Activated CD4-positive, alpha-beta T cell treated with anti-CD3 and anti-CD28 coated beads, Interleukin-2, Interleukin-6, amounts not matched to agents 100 ng/mL and 50 ng/mL, durations not matched to agents 16 hours and 8 hours (primary cell): ENCODE data around the gene LAPTM4A.

Experiments used
- DNase-seq: peaks from one replicate; pipeline ENCODE4 v3.0.0-alpha.2; 2020

Gene LAPTM4A

GRCh38 chr2:20016346-20016745 lies 35.1 kb downstream of the LAPTM4A start:
- DNase-seq: no peak

GRCh38 chr2:20015482-20016083 lies 35.8 kb downstream of the LAPTM4A start:
- peak; percentile 27 for DNase-seq

- DNase-seq: no peak
Observed at GRCh38 chr2:20013126-20013849, 38.1 kb downstream of the LAPTM4A start.

GRCh38 chr2:20012282-20013125 lies 38.9 kb downstream of the LAPTM4A start, which contains the start of gene MATN3:
MATN3 (minus strand) TSS chr2:20012668; CDS start chr2:20012631, 37 bp downstream.
- DNase-seq: no peak

- no peak for DNase-seq
Observed at GRCh38 chr2:20012032-20012281, 39.5 kb downstream of the LAPTM4A start.

DNA sequence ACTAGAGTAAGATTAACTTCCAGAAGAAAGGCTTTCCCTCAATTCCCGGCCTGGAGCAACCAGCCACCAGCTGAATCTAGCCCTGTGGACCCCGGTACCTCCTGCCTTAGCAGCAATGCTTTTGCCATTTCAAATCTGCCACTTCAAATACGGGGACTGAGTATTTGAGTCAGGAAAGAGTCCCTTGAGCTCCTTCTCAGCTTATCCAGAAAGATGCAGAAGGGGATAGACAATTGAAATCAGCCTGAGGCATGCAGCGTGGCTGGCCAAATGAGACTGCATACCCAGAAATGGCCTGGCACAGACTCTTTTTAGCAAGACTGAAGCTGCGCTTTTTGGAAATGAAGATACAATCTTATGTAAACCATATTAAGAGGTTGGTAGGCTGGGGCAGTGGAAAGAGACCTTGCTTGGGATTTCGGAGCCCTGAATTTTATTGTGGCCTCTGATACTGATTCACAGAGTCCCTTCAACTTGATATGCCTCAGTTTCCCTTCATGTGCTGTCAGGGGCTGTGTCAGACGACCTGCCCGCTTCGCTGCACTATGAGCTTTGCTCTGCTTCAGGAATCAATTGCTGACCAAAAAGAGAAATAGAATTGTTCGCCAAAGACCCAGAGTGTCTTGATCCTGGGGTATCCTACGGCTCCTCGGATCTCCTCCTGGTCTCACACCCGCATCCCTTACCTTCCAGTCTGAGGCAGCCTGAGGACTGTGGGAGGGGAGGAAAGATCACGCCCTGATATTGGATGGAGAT lies 40.0 kb downstream of the LAPTM4A start:
- DNase-seq: no peak

DNA sequence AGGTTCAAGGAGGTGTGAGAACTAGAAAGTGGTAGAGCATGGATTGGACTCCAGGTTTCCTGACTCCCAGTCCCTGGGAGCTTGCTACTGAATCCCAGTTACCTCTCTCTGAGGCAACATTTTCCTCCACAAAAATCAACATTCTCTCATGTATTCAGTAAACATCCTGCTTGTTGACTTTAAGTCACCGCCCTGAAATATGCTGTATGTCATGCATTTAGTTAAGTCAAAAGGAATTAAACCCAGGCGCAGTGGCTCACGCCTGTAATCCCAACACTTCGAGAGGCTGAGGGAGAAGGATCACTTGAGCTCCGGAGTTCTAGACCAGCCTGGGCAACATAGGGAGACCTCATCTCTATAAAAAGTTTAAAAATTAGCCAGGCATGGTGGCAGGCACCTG lies 42.7 kb downstream of the LAPTM4A start:
- DNase-seq: no peak

GRCh38 chr2:20005891-20006470 lies 45.4 kb downstream of the LAPTM4A start:
- DNase-seq: no peak

DNA sequence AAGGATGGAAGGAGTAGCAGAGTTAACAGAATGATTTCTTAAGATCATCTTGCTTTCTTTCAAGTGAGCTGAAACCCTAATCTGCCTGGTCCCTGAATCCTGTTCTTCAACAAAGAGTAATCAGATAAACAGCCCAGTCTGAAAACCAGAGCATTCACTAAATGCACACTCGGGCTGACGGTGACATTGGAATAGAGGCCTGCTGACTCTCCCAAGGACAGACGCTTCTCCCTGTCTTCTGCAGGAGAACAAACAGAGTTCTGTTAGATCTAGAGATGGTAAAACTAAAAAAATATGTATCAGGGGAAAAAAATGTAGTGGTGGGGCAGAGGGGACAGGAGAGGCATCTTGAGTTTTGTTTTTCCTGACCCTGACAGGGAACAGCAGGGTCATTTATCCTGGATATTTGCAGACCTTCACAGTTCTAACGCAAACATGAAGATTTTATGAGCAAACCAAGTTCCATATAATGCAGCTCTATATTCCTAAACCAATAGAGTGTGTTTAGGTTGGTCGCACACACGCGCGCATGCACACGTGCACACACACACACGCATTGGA lies 46.3 kb downstream of the LAPTM4A start:
- no peak for DNase-seq

- no peak for DNase-seq
Observed at GRCh38 chr2:20001361-20001863, 50.0 kb downstream of the LAPTM4A start.

GRCh38 chr2:19993731-19994130 lies 57.7 kb downstream of the LAPTM4A start:
- DNase-seq: no peak

GRCh38 chr2:19991895-19992294 lies 59.5 kb downstream of the LAPTM4A start:
- DNase-seq: no peak

DNA sequence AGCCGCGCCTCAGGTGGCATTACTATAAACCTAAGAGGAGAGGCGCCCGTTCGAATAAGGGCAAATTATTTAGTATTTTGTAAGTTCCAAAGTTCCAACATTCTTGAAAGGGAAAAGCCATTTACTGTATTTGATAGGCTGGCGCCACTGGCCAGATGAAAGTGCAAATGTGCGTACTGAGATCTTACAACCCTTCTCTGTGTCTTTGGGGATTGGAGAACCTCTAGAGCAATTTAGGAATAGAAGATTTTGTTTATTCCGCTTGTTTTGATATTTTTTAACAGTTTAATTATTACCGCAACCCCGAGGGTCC lies 61.1 kb downstream of the LAPTM4A start:
- no peak for DNase-seq

DNA sequence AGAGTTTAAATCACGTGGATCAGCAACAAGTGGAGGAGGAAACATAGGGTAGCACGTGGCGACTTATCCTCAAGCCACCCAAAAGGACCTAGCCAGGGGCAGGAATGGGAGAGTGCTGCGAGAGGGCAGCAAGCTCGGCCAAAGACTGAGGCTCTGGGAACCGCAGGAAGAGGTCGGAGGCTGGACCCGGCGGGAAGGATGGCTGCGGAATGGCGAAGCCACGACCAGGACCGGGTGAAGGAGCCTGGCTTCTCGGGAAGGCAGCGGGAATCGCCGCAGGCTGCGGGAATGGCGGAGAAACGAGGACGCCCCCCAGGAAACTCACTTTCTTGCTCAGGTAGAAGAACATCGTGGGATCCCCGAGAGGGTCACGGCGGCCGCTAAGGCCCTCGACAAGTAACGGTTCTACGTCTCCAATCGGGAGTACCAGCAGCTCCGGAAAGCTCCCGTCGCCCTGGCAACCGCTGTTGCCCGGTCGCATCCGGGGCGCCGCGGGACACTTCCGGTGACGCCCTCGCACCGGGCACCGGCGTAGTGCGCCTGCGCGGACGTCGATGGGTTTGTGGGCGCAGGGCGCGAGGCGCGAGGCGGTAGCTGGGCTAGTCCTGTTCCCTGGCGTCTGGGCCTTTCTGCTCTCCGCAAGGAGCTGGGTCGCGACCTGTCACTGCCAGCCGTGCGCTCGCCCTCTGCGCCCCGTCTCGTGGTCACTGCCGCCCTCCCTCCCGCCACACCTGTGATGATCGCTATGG lies 61.6 kb downstream of the LAPTM4A start, which contains the start of gene WDR35:
WDR35 (minus strand) TSS at position 439 of the 749 bp plus-strand sequence; CDS start at position 349, 90 bp downstream.
- peak; percentile 95 for DNase-seq

DNA sequence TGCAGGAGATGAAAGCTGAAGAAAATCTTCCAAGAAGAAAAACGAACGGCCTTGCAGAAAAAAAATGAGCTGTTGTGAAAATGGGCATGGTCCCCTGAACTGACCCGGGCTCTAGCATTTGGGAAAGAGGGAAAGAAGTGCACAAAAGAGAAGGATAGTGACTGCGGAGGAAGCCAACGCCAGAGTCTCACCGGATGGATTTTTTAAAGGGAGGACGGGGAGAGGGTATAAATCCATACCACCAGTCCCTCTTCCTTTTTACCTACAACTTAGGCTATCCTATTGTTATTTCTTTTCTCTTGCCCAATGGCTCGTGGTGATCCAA lies 62.1 kb downstream of the LAPTM4A start:
- DNase-seq: no peak

DNA sequence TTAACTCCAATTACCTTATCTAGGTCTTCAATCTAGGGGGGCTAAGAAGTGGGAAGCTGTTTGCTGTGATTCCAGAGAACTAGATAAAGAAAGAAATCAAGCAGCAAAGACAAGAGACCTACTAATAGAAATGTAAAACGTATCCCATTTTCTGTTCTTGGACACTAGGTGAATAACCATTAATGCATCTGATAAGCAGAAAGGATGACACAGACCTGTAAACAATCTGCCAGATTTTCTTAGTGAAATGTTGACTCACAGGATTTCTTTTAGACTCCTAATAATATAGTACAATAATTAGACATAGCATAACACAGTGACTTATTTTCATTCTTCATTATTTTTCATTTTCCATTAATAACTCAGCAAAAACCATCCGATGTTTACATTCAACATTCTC lies 62.8 kb downstream of the LAPTM4A start:
- no peak for DNase-seq

DNA sequence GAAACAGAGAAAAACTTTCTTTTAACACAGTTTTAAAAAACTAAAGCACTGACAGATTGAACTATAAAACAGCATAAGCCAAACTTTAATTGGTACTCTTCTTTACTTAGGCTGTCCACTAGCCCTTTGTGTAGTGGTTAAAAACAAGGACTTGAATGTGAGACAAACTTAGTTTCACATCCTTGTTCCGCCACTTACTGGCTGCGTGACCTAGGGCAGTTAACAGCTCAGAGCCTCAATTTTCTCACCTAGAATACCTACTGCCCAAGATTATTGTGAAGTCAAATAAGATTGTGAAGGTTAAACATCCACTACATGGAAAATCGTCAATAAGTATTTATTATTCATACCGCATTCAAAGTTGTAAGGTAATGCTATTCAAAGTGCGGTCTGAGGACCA lies 63.5 kb downstream of the LAPTM4A start:
- no peak for DNase-seq
